ENCODE data around the gene FRMD8.

FRMD8 gene

DNA sequence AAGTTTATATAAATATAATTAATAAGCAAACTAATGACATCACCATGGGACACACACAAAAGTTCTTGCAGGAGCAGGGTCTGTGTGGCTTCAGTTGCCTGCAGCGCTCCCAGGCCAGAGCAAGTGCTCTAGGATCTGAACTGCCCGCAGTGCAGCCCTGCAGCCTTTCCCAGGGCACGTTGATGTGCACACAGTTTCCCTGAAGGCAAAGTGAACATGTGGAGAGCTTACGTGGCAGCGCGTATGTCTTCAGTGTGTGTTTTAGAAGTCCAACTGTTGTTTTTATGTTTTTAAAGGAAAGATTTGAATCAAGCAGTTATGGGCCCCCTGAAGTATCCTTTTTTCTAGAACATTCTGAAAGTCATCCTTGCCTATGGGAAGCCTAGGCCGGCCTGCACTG, 33.1 kb upstream of the FRMD8 start:
- no peak for DNase-seq (ENCODE audit: extremely low read depth, low read depth)
- TF ChIP-seq, protein P1, sequence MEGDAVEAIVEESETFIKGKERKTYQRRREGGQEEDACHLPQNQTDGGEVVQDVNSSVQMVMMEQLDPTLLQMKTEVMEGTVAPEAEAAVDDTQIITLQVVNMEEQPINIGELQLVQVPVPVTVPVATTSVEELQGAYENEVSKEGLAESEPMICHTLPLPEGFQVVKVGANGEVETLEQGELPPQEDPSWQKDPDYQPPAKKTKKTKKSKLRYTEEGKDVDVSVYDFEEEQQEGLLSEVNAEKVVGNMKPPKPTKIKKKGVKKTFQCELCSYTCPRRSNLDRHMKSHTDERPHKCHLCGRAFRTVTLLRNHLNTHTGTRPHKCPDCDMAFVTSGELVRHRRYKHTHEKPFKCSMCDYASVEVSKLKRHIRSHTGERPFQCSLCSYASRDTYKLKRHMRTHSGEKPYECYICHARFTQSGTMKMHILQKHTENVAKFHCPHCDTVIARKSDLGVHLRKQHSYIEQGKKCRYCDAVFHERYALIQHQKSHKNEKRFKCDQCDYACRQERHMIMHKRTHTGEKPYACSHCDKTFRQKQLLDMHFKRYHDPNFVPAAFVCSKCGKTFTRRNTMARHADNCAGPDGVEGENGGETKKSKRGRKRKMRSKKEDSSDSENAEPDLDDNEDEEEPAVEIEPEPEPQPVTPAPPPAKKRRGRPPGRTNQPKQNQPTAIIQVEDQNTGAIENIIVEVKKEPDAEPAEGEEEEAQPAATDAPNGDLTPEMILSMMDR (IDR thresholded peaks at IDR 0.05; ENCODE audit: low read depth, low read length, missing control alignments), result no peak
- no peak overlapping the region for H3K4me3 ChIP-seq (replicated peaks; ENCODE audit: low read depth, low read length)

DNA sequence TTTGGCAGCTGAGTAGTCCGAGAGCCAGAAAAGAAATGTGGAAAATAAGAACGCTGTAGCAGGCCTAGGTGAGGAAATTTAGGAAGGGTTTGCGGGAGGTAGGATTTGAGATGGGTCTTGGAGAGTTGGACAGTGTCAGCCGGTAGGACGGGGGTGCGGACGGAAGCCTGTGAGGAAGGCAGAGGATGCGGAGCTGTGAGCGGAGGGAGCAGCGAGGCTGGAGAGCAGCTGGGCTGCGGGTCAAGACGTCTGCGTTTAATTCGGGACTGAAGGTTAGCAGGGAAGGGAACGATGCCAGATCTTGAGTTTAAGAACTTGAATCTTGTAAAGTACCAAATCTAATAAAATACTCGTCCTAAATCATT, 32.6 kb upstream of the FRMD8 start:
- DNase-seq (ENCODE audit: extremely low read depth, low read depth), result no peak
- peak overlapping the region; percentile 39 for H3K4me3 ChIP-seq (replicated peaks; ENCODE audit: low read depth, low read length)
- TF ChIP-seq, protein P1 (IDR thresholded peaks at IDR 0.05; ENCODE audit: low read depth, low read length, missing control alignments), result no peak

DNA sequence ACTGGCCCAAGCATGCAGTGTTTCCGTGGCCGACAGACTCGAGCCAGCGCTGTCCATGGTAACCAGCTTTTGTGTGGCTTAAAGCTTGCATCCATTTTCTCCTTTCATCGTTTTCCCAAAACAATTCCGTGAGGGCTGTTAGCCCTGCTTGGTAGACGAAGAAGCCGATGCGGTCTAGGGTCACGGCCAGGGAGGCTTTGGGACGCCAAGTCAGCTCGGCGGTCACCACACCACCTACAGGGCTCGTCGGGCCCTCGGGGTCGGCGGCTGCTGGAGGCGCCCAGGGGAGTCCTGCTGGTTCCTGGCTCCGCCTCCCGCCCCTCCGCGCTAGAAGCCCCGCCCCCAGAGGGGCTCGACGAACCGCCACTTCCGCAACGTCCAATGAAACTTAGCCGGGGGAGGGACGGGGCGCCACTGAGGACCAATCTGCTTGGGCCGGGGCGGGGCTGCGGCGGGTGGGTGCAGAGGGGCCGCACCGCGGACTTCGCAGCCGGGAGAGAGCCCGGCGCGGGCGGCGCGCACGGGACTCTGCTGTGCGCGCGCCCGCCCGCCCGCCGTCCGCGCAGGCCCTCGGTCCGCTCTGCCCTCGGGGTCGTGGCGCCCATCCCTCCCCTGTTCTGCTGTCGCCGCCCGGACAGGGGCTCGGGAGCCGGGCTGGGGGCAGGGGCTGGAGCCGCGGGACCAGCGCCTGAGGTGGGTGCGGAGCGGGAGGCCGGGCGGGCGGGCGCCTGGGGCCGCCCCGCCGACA, 32.0 kb upstream of the FRMD8 start, which contains the start of gene TIGD3:
TIGD3 (plus strand) TSS at position 487 of the 748 bp plus-strand sequence. CDS start 1,058 bp downstream, outside the sequence.
- DNase-seq (ENCODE audit: extremely low read depth, low read depth), result peak; percentile 59
- TF ChIP-seq, protein P1 (IDR thresholded peaks at IDR 0.05; ENCODE audit: low read depth, low read length, missing control alignments), result no peak
- peak within 1 kb of the TSS; percentile 41 for H3K4me3 ChIP-seq (replicated peaks; ENCODE audit: low read depth, low read length)

DNA sequence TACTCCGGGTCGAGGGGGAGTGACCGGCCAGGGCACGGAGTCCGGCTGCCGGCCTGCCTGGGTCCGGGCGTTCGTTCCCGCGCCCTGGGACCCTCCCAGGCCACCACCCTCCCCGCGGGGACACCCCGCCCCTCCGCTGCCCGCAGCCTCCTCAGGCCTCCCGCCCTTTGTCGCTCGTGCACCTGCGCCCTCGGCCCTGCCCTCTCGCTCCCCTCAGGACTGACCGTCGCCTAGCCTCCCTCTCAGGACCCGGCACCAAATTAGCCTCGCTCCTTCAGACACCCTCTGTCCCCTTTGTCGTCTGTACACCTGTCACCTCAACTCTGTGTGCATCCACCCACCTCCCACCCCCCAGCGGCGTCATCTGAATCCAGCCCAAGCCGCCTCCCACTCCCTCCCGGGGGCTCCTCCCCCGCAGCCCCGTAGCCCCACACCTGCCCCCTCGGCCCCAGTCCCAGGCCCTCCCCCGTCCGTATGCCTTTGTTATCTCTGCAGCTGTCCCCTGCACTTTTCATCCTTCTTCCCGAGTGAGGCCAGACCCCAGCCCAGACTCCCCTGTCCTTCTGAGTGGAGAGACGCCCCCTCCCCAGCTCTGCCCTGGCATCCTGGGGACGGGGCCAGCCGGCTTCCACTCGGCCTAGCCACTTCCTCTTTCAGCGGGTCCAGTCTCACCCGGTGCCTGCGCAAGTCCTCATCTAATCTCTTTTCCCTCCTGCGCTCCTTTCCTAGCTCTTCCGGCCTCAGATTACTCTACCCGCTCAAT, 31.2 kb upstream of the FRMD8 start:
- H3K4me3 ChIP-seq (replicated peaks; ENCODE audit: low read depth, low read length), result peak overlapping the region; percentile 41
- TF ChIP-seq, protein P1 (IDR thresholded peaks at IDR 0.05; ENCODE audit: low read depth, low read length, missing control alignments), result no peak
- no peak for DNase-seq (ENCODE audit: extremely low read depth, low read depth)

DNA sequence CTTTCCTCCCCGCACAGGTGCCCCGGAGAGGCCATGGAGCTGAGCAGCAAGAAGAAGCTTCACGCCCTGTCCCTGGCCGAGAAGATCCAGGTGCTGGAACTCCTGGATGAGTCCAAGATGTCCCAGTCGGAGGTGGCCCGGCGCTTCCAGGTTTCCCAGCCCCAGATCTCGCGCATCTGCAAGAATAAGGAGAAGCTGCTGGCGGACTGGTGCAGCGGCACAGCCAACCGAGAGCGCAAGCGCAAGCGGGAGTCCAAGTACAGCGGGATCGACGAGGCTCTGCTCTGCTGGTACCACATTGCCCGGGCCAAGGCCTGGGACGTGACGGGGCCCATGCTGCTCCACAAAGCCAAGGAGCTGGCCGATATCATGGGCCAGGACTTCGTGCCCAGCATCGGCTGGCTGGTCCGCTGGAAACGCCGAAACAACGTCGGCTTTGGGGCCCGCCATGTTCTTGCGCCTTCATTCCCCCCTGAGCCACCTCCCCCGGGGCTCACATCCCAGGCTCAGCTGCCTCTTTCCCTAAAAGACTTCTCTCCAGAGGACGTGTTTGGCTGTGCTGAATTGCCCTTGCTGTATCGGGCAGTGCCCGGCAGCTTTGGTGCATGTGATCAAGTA, 30.6 kb upstream of the FRMD8 start:
- H3K4me3 ChIP-seq (replicated peaks; ENCODE audit: low read depth, low read length), result peak overlapping the region; percentile 41
- TF ChIP-seq, protein P1 (IDR thresholded peaks at IDR 0.05; ENCODE audit: low read depth, low read length, missing control alignments), result no peak
- DNase-seq (ENCODE audit: extremely low read depth, low read depth), result no peak

DNA sequence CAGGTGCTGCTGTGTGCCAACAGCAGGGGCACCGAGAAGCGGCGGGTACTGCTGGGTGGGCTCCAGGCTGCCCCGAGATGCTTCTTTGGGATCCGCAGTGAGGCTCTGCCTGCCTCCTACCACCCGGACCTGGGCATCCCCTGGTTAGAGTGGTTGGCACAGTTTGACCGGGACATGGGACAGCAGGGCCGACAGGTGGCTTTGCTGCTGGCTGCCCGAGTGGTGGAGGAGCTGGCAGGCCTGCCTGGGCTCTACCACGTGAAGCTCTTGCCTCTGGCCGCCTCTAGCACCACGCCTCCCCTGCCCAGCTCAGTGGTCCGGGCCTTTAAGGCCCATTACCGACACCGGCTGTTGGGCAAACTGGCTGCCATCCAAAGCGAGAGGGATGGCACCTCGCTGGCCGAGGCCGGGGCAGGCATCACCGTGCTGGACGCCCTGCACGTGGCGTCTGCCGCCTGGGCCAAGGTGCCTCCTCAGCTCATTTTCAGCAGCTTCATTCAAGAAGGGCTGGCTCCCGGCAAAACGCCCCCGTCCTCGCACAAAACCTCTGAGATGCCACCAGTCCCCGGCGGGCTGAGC, 30.0 kb upstream of the FRMD8 start:
- TF ChIP-seq, protein P1 (IDR thresholded peaks at IDR 0.05; ENCODE audit: low read depth, low read length, missing control alignments), result no peak
- DNase-seq (ENCODE audit: extremely low read depth, low read depth), result no peak

More for the DNA sequence above, 30.0 kb upstream of the FRMD8 start:
- H3K4me3 ChIP-seq (replicated peaks; ENCODE audit: low read depth, low read length), result no peak overlapping the region
